PFSK-1 (cell line): ENCODE measurements around the gene KRTAP9-9.
"Not testable (repeated sequence)": the region's sequence is repeated elsewhere in the genome, so short reads cannot be mapped to it uniquely, and the experiment has no call there.

ENCODE experiments used
- TAF1 ChIP-seq: IDR thresholded peaks from 2 replicates; pipeline ENCODE4 v1.6.1; 2012; ENCODE audit warnings: low read length, control low read depth, borderline replicate concordance; ENCODE audit not compliant: insufficient read depth
- TF ChIP-seq, protein P1 (sequence below), 2 experiments: IDR thresholded peaks; 2 replicates each; pipeline versions ENCODE4 v1.6.1 to v1.8.0; 2011 to 2012; ENCODE audit warnings: low read depth in 2 of 2, low read length in 2 of 2, control low read depth in 1 of 2, inconsistent platforms in 1 of 2, mild to moderate bottlenecking in 1 of 2, moderate library complexity in 1 of 2; ENCODE audit not compliant: insufficient read depth in 1 of 2

DNA sequence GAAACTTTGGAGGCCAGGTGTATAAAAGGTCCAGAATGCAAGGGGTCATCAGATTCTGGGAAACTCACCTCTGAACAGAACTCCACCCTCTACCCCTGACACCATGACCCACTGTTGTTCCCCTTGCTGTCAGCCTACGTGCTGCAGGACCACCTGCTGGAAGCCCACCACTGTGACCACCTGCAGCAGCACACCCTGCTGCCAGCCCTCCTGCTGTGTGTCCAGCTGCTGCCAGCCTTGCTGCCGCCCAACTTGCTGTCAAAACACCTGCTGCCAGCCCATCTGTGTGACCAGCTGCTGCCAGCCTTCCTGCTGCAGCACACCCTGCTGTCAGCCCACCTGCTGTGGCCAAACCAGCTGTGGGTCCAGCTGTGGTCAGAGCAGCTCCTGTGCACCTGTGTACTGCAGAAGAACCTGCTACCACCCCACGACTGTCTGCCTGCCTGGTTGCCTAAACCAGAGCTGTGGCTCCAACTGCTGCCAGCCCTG, 17.2 kb upstream of the KRTAP9-9 start, which contains the start of gene KRTAP9-8:
- TF ChIP-seq, protein P1, sequence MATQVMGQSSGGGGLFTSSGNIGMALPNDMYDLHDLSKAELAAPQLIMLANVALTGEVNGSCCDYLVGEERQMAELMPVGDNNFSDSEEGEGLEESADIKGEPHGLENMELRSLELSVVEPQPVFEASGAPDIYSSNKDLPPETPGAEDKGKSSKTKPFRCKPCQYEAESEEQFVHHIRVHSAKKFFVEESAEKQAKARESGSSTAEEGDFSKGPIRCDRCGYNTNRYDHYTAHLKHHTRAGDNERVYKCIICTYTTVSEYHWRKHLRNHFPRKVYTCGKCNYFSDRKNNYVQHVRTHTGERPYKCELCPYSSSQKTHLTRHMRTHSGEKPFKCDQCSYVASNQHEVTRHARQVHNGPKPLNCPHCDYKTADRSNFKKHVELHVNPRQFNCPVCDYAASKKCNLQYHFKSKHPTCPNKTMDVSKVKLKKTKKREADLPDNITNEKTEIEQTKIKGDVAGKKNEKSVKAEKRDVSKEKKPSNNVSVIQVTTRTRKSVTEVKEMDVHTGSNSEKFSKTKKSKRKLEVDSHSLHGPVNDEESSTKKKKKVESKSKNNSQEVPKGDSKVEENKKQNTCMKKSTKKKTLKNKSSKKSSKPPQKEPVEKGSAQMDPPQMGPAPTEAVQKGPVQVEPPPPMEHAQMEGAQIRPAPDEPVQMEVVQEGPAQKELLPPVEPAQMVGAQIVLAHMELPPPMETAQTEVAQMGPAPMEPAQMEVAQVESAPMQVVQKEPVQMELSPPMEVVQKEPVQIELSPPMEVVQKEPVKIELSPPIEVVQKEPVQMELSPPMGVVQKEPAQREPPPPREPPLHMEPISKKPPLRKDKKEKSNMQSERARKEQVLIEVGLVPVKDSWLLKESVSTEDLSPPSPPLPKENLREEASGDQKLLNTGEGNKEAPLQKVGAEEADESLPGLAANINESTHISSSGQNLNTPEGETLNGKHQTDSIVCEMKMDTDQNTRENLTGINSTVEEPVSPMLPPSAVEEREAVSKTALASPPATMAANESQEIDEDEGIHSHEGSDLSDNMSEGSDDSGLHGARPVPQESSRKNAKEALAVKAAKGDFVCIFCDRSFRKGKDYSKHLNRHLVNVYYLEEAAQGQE (IDR thresholded peaks at IDR 0.05; ENCODE audit: insufficient read depth in 1 of 2, low read depth in 2 of 2, low read length in 2 of 2): not testable (repeated sequence)
- TF ChIP-seq TAF1: not testable (repeated sequence)
